B cell (primary cell): Measurements from ENCODE around the gene SERINC5.

Experiments
- EZH2 ChIP-seq: IDR thresholded peaks from 2 replicates; pipeline ENCODE4 v1.6.1; 2012; ENCODE audit warnings: borderline replicate concordance, low read depth, mild to moderate bottlenecking, moderate library complexity, low read length; ENCODE audit not compliant: insufficient read depth, poor library complexity, severe bottlenecking
- TF ChIP-seq, protein P1 (sequence below): fragments of 200-600 bp; IDR thresholded peaks from one replicate; pipeline ENCODE4 v1.8.0; 2022; ENCODE audit warnings: antibody characterized with exemption, mild to moderate bottlenecking

DNA sequence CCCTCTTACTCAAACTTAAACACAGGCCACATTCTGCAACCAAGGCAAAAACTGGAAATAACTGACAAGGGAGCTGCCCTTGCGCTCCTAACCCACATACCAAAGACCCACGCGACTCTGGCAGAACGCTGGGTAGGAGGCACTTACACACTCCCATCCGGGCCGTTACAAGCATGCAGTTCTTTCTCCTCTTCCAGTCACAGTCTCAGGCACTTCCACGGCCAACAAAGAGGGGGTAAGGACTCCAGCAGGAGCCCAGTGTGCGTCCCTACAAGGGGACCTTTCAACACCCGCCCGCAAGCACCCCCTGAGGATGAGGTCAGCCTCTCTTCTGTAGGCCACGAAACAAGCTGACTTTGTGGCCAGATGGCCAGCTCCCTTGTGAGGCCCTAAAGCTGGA lies 57.4 kb downstream of the SERINC5 start:
- TF ChIP-seq, protein P1, sequence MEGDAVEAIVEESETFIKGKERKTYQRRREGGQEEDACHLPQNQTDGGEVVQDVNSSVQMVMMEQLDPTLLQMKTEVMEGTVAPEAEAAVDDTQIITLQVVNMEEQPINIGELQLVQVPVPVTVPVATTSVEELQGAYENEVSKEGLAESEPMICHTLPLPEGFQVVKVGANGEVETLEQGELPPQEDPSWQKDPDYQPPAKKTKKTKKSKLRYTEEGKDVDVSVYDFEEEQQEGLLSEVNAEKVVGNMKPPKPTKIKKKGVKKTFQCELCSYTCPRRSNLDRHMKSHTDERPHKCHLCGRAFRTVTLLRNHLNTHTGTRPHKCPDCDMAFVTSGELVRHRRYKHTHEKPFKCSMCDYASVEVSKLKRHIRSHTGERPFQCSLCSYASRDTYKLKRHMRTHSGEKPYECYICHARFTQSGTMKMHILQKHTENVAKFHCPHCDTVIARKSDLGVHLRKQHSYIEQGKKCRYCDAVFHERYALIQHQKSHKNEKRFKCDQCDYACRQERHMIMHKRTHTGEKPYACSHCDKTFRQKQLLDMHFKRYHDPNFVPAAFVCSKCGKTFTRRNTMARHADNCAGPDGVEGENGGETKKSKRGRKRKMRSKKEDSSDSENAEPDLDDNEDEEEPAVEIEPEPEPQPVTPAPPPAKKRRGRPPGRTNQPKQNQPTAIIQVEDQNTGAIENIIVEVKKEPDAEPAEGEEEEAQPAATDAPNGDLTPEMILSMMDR, result no peak
- TF ChIP-seq EZH2, result no peak
